GM18499 (cell line): Measurements from ENCODE around the gene CXCL8.

Experiments
- ATAC-seq: cut with Tn5 transposase; IDR thresholded peaks from one replicate; pipeline ENCODE4 v1.9.1; 2021; ENCODE audit warnings: moderate number of reproducible peaks; ENCODE audit not compliant: insufficient read depth, unreplicated experiment

CXCL8 gene

DNA sequence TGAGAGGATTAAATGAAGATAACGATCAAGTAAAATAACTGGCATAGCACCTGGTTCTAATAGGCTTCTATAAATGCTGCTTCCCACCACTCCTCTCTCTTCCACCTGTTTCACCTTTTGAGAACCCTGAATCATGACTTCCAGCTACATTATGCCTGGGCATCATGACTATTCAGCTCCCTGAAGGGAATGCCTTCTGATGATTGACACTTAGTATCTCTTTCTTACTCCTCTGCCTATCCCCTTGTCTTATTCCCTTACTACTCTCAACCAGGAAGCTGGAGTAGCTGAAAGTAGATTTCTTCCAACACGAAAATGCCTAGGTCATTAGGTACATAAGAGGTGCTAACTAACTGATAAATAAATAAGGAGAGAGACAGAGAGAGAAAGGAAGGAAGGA lies 24.7 kb upstream of the CXCL8 start:
- ATAC-seq, result no peak

DNA sequence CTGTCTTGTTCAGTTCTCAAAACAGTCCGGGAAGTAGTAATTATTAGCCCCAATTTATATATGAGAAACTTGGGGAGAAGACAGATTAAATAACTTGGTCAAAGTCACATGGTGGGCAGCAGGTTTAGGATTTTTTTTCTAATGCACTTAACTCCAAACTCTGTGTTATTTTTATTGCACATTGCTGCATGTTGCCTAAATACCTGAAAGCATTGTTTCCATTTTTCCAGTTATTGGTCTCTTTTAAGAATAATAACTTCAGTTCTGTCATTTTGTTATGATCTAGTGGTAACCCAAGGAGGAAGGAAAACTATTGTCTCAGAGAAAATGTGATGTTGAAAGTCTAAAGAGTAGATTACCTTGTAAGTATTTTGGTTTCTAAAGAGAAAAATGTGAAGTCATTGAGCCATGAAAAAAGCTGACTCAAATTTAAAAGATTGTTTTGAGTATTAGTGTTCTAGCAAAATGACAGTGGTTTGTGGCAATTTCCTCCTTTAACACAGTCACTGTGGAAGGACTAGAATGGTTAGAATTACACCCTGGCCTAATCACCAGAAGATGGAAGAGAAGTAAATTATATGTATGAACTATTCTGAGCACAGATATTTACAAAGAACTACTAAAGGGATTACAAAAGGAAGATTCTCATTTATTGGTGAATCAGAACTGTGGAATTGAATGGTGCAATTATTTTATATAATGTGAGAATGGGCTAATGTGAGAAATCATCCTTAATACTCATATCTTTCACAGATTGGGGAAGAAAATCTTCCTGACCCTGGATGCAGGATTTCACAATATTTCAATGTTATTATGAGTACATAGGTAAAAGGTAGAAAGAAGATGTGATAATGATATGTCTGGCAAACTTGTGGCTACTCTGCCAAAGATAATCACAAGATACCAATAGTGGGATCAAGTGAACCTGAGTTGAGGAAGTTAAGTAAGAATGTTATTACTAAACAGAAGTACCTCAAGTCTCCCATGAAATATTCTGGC lies 21.7 kb upstream of the CXCL8 start:
- ATAC-seq, result peak; percentile 91

DNA sequence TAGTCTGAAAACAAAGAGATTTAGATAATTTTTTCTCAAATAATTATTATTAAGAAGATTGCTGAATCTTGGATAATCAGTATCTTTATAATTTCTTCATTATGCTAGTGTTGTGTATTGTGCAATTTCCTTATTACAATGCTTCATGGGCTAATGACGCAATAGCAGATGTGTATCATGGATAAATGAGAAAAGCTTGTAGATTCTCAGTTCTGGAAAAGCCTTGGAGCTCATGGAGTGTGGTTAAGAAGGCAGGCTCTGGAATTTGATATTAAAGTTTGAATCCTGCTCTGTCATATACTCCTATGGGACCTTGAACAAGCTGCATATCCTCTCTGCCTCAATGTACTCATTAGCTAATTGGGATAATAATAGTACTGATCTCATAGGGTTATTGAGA lies 18.9 kb upstream of the CXCL8 start:
- no peak for ATAC-seq

GRCh38 chr4:73721909-73722308 lies 18.5 kb upstream of the CXCL8 start:
- no peak for ATAC-seq

GRCh38 chr4:73723023-73723422 lies 17.3 kb upstream of the CXCL8 start:
- no peak for ATAC-seq

DNA sequence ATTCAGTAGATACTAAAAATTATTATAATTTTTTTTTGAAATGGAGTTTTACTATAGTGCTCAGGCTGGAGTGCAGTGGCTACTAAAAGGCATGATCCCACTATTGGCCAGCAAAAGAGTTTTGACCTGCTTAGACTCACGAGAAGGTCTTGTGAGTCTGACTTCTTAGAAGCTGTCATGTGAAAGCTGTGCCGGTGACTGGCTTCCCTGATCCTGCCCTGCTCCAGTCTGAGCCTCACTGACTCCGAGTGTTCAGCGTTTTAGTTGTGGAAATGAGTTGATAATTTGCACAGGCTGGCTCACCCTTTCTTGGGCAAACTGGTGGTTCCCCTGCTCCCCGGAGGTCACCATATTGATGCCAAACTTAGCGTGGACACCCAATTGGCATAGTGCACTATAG lies 16.4 kb upstream of the CXCL8 start:
- no peak for ATAC-seq

DNA sequence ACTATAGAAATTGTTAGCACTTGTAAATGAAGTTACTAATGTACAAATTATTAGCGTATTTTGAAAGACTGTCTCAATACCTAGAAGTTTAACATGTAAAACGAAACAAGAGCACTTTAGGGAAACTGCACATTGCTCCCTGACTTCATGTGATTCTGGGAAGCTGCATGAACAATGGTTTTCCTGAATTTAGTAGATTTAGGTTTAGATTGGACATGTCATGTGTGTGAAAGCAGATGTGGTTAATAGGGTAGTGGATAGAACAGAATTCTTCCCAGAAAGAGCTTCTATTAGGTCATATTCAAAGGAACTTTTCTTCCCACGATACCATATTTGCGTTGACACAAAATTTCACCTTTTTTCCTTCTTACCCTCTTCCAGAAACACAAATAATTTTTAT lies 14.9 kb upstream of the CXCL8 start:
- ATAC-seq, result no peak

DNA sequence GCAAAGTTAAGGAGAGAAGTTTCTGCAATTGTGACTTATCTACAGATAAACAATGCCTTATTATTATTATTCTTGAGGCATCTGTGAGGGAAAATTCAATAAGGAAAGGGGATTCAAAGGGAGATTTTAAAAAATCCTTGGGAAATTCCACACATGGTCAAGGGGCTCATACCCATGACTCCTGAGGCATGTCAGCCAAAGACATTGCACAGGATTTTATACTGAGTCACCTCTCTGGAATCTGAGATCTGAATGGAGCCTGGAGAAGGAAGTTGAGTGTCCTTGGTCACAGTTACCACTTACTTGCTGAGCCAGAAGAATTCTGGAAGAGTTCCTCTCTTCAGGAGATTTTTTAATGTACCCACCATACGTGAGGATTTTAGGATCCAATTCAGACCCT lies 14.4 kb upstream of the CXCL8 start:
- no peak for ATAC-seq

DNA sequence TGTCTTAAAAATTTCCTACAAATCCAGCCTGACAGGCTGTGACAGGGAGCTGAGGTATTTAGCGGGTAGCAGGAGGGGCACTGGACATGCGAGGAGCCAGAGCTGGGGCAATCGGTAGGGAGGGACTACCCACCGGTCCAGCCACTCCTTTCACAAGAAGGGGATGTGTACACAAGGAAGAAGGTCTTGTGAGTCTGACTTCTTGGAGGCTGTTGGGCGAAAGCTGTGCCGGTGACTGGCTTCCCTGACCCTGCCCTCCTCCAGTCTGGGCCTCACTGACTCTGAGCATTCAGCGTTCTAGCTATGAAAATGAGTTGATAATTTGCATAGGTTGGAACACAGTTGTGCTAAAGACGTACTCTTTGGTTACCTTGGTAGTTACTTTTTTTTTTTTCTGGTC lies 12.7 kb upstream of the CXCL8 start:
- peak; percentile 74 for ATAC-seq

GRCh38 chr4:73728091-73728741 lies 12.2 kb upstream of the CXCL8 start:
- ATAC-seq, result no peak

DNA sequence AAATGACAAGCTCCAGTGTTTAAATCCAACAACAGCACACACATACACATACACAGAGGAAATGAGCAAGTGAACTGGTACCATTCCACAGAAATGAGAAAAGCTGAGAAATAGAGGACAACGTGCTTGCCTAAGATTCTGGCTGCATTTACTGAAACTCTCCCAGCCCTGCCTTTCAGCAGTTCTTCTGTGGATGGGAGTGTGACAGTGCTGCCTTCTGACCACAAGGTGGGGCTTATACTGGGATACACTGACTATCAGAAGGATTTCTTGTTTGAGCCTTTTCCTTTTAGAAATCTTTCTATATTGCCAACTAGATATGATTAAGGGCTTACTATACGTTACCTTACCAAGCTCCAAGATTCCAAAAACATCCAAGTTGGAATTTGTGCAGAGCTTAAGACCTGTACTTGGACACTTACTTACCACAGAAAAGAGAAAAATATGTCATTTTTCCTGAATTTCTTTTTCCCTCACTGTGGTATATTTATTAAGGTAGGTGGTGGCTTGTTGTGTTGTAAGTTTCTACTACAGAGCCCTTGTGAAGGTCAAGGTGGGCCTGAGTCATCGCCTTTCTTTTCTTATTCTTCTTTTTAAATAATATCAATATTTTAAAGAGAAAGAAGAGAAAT lies 10.7 kb upstream of the CXCL8 start:
- no peak for ATAC-seq

DNA sequence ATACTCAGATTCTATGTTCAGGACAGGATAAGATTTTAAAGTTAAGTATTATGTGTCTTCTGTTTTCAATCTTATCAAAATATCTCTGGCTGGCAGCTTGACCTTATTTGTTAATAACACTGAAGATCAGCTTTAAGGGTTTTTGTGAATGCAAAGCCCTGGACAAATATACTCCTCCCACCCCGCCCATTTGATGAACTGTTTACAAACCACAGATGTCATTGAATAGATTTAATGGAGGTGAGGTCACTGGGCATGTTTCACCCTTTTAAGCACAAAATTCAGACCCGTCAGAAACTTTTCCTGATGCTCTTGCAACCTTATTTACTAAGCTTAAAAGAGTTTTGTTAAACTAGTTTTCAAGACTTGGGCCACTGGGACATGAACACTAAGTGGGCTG lies 10.1 kb upstream of the CXCL8 start:
- ATAC-seq, result no peak

GRCh38 chr4:73730867-73731266 lies 9.5 kb upstream of the CXCL8 start:
- no peak for ATAC-seq

- no peak for ATAC-seq
Measured at GRCh38 chr4:73731968-73732610, 8.3 kb upstream of the CXCL8 start.

DNA sequence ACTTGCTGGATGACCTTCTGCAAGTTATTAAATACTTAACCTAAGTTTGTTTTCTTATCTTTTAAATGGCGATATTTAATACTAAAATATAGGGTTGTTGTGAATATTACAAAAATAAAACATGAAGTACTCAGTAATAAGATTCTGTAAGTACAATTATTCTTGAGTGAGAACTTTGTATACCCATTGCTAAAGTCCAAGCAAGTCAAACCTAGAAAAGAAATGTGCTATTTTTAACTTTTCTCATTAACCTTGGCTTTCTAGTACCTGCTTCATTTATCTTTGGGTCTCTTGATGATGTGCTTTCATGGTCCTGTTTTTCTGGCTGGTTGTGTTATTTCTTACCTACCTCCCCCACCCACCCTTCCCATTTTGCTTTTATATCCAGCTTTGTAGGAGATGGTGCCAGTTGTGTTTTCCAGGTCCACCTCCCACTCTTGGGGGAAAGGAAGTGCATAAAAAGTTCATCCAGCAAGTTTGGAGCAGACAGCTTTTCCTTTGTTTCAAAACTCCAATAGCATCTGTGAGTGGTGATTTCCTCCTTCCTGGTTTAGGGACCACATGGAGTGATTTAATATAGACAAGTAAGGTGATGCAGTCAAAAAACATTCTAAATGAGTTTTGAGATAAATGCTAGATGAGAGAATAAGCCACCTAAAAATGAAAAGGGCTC lies 7.5 kb upstream of the CXCL8 start:
- ATAC-seq, result no peak

GRCh38 chr4:73734530-73735001 lies 5.8 kb upstream of the CXCL8 start:
- ATAC-seq, result no peak

DNA sequence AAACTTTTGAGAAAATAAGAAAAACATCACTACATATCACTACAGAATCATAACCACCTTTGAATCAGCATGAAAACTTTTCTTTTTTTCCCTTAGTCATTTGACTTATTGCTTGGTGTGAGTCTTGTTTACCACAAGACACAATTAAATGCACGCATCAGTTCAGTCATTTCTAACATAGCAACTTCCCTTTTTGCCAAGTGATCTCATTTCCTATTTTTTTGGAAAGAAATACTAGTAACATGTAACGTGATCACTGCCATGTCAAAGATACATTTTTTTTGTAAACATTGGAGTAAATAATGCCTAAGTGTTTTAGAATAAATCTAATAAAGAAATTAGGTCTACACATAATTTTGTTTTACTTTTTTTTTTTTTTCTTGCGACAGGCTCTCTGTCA lies 5.1 kb upstream of the CXCL8 start:
- peak; percentile 92 for ATAC-seq

DNA sequence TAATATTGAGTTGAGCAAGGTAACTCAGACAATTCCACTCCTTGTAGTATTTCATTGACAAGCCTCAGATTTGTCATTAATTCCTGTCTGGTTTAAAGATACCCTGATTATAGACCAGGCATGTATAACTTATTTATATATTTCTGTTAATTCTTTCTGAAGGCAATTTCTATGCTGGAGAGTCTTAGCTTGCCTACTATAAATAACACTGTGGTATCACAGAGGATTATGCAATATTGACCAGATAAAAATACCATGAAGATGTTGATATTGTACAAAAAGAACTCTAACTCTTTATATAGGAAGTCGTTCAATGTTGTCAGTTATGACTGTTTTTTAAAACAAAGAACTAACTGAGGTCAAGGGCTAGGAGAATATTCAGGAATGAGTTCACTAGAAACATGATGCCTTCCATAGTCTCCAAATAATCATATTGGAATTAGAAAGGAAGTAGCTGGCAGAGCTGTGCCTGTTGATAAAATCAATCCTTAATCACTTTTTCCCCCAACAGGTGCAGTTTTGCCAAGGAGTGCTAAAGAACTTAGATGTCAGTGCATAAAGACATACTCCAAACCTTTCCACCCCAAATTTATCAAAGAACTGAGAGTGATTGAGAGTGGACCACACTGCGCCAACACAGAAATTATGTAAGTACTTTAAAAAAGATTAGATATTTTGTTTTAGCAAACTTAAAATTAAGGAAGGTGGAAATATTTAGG lies 821 bp downstream of the CXCL8 start:
- no peak for ATAC-seq

DNA sequence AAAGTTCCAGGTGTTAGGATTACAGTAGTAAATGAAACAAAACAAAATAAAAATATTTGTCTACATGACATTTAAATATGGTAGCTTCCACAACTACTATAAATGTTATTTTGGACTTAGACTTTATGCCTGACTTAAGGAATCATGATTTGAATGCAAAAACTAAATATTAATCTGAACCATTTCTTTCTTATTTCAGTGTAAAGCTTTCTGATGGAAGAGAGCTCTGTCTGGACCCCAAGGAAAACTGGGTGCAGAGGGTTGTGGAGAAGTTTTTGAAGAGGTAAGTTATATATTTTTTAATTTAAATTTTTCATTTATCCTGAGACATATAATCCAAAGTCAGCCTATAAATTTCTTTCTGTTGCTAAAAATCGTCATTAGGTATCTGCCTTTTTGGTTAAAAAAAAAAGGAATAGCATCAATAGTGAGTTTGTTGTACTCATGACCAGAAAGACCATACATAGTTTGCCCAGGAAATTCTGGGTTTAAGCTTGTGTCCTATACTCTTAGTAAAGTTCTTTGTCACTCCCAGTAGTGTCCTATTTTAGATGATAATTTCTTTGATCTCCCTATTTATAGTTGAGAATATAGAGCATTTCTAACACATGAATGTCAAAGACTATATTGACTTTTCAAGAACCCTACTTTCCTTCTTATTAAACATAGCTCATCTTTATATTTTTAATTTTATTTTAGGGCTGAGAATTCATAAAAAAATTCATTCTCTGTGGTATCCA lies 1.6 kb downstream of the CXCL8 start:
- no peak for ATAC-seq
